Measurements from ENCODE around the gene IRF8.

- TF ChIP-seq CTCF (IDR thresholded peaks at IDR 0.05; ENCODE audit: borderline replicate concordance, extremely low read depth, low read length, poor library complexity, severe bottlenecking): no peak
- no peak for TF ChIP-seq EZH2 (IDR thresholded peaks at IDR 0.05; ENCODE audit: borderline replicate concordance, low read depth, low read length, severe bottlenecking)
These were observed 53.8 kb downstream of the IRF8 start for GRCh38 chr16:85952811-85953210.
